ENCODE results near the gene KIF1B.

Gene KIF1B

DNA sequence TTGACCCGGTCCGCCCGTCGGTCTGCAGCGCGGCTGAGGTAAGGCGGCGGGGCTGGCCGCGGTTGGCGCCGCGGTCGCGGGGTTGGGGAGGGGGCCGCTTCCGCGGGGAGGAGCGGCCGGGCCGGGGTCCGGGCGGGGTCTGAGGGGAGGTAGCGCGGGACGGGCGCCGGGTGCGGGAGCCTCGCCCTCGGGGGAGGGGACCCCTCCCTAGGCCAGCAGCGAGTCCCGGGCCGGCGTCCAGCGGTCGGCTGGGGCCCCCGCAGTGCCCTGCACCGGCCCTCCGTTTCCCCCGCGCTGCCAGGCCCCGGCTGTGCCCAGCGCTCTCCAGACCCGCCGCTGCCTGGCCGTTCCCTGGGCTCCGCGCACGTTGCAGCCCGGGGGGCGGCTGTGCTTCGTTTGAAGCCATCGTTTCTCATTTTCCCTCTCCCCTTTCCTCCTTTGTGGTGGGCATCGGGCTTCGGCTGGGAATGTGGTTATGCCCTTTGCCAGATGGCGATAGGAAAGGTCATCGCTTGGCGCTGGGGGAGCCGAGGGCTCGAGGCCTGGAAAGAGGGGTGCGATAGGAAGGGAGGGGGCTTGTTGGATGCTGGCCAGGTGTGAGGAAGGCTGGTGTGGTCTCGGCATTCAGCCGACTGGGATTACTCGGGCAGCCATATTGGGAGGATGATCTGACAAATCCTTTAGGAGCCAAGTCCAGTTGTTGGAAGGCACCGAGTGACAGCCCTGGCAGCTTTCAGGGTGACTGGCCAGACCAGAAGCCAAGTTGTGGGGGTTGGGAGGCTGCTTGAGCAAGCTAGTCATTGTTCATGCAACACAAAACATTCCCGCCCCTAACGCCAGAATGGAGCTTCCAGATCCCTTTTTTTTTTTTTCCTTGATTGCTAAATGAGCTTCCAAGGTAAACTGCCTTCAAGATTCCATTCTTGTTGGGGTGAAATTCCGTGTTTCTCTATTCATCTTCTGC lies 753 bp downstream of the KIF1B start:
- ATAC-seq, result peak; percentile 11
- no peak for TF ChIP-seq ESRRG (CRISPR knock-in tag; IDR thresholded peaks at IDR 0.05)
- TF ChIP-seq ZNF70 (CRISPR knock-in tag; IDR thresholded peaks at IDR 0.05), result no peak
- TF ChIP-seq, protein P1, sequence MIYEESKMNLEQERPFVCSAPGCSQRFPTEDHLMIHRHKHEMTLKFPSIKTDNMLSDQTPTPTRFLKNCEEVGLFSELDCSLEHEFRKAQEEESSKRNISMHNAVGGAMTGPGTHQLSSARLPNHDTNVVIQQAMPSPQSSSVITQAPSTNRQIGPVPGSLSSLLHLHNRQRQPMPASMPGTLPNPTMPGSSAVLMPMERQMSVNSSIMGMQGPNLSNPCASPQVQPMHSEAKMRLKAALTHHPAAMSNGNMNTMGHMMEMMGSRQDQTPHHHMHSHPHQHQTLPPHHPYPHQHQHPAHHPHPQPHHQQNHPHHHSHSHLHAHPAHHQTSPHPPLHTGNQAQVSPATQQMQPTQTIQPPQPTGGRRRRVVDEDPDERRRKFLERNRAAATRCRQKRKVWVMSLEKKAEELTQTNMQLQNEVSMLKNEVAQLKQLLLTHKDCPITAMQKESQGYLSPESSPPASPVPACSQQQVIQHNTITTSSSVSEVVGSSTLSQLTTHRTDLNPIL (CRISPR knock-in tag; IDR thresholded peaks at IDR 0.05; ENCODE audit: low read depth), result no peak
- TF ChIP-seq, protein P2, sequence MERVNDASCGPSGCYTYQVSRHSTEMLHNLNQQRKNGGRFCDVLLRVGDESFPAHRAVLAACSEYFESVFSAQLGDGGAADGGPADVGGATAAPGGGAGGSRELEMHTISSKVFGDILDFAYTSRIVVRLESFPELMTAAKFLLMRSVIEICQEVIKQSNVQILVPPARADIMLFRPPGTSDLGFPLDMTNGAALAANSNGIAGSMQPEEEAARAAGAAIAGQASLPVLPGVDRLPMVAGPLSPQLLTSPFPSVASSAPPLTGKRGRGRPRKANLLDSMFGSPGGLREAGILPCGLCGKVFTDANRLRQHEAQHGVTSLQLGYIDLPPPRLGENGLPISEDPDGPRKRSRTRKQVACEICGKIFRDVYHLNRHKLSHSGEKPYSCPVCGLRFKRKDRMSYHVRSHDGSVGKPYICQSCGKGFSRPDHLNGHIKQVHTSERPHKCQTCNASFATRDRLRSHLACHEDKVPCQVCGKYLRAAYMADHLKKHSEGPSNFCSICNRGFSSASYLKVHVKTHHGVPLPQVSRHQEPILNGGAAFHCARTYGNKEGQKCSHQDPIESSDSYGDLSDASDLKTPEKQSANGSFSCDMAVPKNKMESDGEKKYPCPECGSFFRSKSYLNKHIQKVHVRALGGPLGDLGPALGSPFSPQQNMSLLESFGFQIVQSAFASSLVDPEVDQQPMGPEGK (CRISPR knock-in tag; IDR thresholded peaks at IDR 0.05; ENCODE audit: borderline replicate concordance), result no peak
- no peak for TF ChIP-seq BACH2 (CRISPR knock-in tag; IDR thresholded peaks at IDR 0.05; ENCODE audit: borderline replicate concordance)
- no peak for TF ChIP-seq OSR1 (CRISPR knock-in tag; IDR thresholded peaks at IDR 0.05)
- TF ChIP-seq ISL1 (CRISPR knock-in tag; IDR thresholded peaks at IDR 0.05), result no peak
- no peak for TF ChIP-seq CSDC2 (CRISPR knock-in tag; IDR thresholded peaks at IDR 0.05)
- TF ChIP-seq, protein P3, sequence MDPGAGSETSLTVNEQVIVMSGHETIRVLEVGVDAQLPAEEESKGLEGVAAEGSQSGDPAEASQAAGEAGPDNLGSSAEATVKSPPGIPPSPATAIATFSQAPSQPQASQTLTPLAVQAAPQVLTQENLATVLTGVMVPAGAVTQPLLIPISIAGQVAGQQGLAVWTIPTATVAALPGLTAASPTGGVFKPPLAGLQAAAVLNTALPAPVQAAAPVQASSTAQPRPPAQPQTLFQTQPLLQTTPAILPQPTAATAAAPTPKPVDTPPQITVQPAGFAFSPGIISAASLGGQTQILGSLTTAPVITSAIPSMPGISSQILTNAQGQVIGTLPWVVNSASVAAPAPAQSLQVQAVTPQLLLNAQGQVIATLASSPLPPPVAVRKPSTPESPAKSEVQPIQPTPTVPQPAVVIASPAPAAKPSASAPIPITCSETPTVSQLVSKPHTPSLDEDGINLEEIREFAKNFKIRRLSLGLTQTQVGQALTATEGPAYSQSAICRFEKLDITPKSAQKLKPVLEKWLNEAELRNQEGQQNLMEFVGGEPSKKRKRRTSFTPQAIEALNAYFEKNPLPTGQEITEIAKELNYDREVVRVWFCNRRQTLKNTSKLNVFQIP (CRISPR knock-in tag; IDR thresholded peaks at IDR 0.05; ENCODE audit: borderline replicate concordance, low read depth), result no peak

DNA sequence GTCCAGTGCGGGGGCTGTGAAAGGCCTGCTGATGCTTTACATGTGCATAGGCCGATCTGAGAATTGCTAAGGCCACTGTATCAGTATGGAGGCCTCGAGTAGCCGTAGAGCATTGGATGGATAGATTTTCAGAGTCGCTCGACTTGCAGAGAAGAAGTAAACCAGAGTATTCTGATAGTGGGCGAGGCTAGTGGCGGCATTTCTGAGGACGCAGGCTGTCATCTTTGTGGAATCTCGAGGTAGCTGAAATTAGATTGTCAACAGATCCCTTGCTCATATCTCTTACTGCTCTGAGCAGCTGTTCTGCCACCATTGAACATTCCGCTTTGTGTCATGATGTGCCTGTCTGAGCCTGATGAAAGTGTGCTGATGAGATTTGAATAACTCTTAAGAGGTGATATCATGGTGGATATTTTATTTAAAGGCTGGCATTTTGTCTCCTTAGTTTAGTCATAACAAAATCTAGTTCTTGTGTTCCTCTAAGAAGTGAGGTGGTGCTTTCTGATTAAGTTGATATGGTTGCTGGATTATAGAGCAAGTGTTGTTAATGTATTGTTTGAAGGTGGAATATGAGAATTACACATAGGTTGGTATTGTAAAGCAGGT lies 1.5 kb downstream of the KIF1B start:
- no peak for TF ChIP-seq OSR1 (CRISPR knock-in tag; IDR thresholded peaks at IDR 0.05)
- TF ChIP-seq GLIS3 (CRISPR knock-in tag; IDR thresholded peaks at IDR 0.05), result no peak
- no peak for TF ChIP-seq BACH2 (CRISPR knock-in tag; IDR thresholded peaks at IDR 0.05; ENCODE audit: borderline replicate concordance)
- TF ChIP-seq PPARA (CRISPR knock-in tag; IDR thresholded peaks at IDR 0.05; ENCODE audit: borderline replicate concordance), result no peak
- no peak for TF ChIP-seq TOX (CRISPR knock-in tag; IDR thresholded peaks at IDR 0.05; ENCODE audit: borderline replicate concordance)
- TF ChIP-seq ARNTL (CRISPR knock-in tag; IDR thresholded peaks at IDR 0.05; ENCODE audit: borderline replicate concordance, low read depth), result no peak
- ATAC-seq, result peak; percentile 27

DNA sequence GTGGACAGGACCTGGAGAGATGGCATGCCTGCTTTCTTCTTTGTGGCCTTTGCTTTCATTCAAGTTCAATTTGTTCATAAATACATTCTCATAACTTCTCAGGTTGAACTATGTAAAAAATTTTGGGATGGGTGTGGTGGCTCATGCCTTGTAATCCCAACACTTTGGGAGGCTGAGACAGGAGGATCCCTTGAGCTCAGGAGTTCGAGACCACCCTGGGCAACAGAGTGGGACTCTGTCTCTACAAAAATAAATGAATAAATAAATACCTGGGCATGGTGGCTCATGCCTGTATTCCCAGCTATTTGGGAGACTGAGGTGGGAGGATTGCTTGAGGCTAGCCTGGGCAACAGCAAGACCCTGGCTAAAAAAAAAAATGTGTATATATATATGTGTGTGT lies 2.1 kb downstream of the KIF1B start:
- TF ChIP-seq TOX (CRISPR knock-in tag; IDR thresholded peaks at IDR 0.05; ENCODE audit: borderline replicate concordance), result no peak
- TF ChIP-seq ARNTL (CRISPR knock-in tag; IDR thresholded peaks at IDR 0.05; ENCODE audit: borderline replicate concordance, low read depth), result no peak
- TF ChIP-seq ZC3H10 (CRISPR knock-in tag; IDR thresholded peaks at IDR 0.05), result no peak
- TF ChIP-seq BACH2 (CRISPR knock-in tag; IDR thresholded peaks at IDR 0.05; ENCODE audit: borderline replicate concordance), result no peak
- TF ChIP-seq RARB (CRISPR knock-in tag; IDR thresholded peaks at IDR 0.05), result no peak
- TF ChIP-seq ZFP30 (CRISPR knock-in tag; IDR thresholded peaks at IDR 0.05), result no peak
- no peak for ATAC-seq

DNA sequence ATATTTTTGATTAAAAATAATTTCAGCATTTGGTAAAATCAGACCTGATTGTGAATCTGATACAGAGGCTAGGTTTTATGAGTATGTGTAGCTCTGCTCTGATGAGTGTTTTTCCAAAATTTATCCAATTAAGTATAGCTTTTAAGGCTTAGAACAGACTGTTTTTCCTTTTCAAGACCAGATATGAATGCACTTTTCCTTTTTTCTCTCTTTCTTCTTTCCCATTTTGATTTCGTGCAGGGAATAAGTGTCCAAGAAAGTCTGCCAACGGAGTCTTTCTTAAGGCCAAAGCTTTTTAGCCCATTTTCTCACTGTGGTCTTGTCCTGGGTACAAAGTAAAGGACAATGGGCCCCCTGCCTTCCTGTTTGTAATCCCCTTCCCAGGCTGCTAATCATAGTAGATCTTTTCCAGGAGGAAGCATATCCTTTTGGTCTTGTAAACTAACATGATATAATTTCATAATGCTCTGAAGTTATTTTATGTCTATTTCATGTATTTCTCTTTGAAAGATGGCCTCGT lies 2.9 kb downstream of the KIF1B start:
- ATAC-seq, result no peak
- TF ChIP-seq ESRRG (CRISPR knock-in tag; IDR thresholded peaks at IDR 0.05), result no peak
- no peak for TF ChIP-seq TCF4 (CRISPR knock-in tag; IDR thresholded peaks at IDR 0.05; ENCODE audit: borderline replicate concordance)
- no peak for TF ChIP-seq SNAI2 (CRISPR knock-in tag; IDR thresholded peaks at IDR 0.05)
- no peak for TF ChIP-seq CSDC2 (CRISPR knock-in tag; IDR thresholded peaks at IDR 0.05)
- TF ChIP-seq ZNF70 (CRISPR knock-in tag; IDR thresholded peaks at IDR 0.05), result no peak
- TF ChIP-seq, protein P4, sequence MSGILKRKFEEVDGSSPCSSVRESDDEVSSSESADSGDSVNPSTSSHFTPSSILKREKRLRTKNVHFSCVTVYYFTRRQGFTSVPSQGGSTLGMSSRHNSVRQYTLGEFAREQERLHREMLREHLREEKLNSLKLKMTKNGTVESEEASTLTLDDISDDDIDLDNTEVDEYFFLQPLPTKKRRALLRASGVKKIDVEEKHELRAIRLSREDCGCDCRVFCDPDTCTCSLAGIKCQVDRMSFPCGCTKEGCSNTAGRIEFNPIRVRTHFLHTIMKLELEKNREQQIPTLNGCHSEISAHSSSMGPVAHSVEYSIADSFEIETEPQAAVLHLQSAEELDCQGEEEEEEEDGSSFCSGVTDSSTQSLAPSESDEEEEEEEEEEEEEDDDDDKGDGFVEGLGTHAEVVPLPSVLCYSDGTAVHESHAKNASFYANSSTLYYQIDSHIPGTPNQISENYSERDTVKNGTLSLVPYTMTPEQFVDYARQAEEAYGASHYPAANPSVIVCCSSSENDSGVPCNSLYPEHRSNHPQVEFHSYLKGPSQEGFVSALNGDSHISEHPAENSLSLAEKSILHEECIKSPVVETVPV (CRISPR knock-in tag; IDR thresholded peaks at IDR 0.05), result no peak
- TF ChIP-seq ZNF565 (CRISPR knock-in tag; conservative IDR thresholded peaks at IDR 0.05; ENCODE audit: low read depth), result no peak
- TF ChIP-seq ZC3H10 (CRISPR knock-in tag; IDR thresholded peaks at IDR 0.05), result no peak
- TF ChIP-seq, protein P3 (CRISPR knock-in tag; IDR thresholded peaks at IDR 0.05; ENCODE audit: borderline replicate concordance, low read depth), result no peak
- TF ChIP-seq GLIS3 (CRISPR knock-in tag; IDR thresholded peaks at IDR 0.05), result no peak
- no peak for TF ChIP-seq ZNF8 (CRISPR knock-in tag; IDR thresholded peaks at IDR 0.05)
- TF ChIP-seq, protein P5, sequence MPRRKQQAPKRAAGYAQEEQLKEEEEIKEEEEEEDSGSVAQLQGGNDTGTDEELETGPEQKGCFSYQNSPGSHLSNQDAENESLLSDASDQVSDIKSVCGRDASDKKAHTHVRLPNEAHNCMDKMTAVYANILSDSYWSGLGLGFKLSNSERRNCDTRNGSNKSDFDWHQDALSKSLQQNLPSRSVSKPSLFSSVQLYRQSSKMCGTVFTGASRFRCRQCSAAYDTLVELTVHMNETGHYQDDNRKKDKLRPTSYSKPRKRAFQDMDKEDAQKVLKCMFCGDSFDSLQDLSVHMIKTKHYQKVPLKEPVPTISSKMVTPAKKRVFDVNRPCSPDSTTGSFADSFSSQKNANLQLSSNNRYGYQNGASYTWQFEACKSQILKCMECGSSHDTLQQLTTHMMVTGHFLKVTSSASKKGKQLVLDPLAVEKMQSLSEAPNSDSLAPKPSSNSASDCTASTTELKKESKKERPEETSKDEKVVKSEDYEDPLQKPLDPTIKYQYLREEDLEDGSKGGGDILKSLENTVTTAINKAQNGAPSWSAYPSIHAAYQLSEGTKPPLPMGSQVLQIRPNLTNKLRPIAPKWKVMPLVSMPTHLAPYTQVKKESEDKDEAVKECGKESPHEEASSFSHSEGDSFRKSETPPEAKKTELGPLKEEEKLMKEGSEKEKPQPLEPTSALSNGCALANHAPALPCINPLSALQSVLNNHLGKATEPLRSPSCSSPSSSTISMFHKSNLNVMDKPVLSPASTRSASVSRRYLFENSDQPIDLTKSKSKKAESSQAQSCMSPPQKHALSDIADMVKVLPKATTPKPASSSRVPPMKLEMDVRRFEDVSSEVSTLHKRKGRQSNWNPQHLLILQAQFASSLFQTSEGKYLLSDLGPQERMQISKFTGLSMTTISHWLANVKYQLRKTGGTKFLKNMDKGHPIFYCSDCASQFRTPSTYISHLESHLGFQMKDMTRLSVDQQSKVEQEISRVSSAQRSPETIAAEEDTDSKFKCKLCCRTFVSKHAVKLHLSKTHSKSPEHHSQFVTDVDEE (CRISPR knock-in tag; IDR thresholded peaks at IDR 0.05), result no peak
- no peak for TF ChIP-seq BACH2 (CRISPR knock-in tag; IDR thresholded peaks at IDR 0.05; ENCODE audit: borderline replicate concordance)

Data from SK-N-SH treated with all-trans-retinoic acid at 6 μM for 48 hours (cell line).